ENCODE results near the gene DUT.

DNA sequence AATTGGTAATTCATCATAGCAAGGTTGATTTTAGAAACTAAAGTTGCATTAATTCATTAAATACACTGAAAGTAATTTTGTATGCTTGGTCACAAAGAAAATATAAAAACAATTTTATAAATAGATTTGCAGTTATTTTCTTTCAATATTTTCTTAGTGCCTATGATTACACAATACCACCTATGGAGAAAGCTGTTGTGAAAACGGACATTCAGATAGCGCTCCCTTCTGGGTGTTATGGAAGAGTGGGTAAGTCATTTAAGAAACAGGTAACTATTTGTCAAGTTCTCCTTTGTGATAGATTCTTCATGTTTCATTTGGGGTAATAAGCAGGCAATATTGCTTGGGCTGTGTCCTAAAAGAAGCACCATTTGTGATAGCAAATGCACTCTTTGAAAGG lies 3.0 kb downstream of the DUT start:
- no peak for TF ChIP-seq EP300 (IDR thresholded peaks at IDR 0.05; ENCODE audit: borderline replicate concordance)
- no peak for TF ChIP-seq TCF12 (IDR thresholded peaks at IDR 0.05; ENCODE audit: low read depth)
- no peak for TF ChIP-seq TAF1 (IDR thresholded peaks at IDR 0.05; ENCODE audit: low read depth)
- TF ChIP-seq, protein P1, sequence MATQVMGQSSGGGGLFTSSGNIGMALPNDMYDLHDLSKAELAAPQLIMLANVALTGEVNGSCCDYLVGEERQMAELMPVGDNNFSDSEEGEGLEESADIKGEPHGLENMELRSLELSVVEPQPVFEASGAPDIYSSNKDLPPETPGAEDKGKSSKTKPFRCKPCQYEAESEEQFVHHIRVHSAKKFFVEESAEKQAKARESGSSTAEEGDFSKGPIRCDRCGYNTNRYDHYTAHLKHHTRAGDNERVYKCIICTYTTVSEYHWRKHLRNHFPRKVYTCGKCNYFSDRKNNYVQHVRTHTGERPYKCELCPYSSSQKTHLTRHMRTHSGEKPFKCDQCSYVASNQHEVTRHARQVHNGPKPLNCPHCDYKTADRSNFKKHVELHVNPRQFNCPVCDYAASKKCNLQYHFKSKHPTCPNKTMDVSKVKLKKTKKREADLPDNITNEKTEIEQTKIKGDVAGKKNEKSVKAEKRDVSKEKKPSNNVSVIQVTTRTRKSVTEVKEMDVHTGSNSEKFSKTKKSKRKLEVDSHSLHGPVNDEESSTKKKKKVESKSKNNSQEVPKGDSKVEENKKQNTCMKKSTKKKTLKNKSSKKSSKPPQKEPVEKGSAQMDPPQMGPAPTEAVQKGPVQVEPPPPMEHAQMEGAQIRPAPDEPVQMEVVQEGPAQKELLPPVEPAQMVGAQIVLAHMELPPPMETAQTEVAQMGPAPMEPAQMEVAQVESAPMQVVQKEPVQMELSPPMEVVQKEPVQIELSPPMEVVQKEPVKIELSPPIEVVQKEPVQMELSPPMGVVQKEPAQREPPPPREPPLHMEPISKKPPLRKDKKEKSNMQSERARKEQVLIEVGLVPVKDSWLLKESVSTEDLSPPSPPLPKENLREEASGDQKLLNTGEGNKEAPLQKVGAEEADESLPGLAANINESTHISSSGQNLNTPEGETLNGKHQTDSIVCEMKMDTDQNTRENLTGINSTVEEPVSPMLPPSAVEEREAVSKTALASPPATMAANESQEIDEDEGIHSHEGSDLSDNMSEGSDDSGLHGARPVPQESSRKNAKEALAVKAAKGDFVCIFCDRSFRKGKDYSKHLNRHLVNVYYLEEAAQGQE (IDR thresholded peaks at IDR 0.05; ENCODE audit: low read depth) = no peak
- no peak for TF ChIP-seq RAD21 (IDR thresholded peaks at IDR 0.05; ENCODE audit: low read depth)
- no peak for TF ChIP-seq NFIC (IDR thresholded peaks at IDR 0.05)
- no peak for TF ChIP-seq MAX (IDR thresholded peaks at IDR 0.05)
- no peak for TF ChIP-seq TEAD4 (IDR thresholded peaks at IDR 0.05)
- no peak for TF ChIP-seq FOXM1 (IDR thresholded peaks at IDR 0.05; ENCODE audit: borderline replicate concordance, low read depth)
- TF ChIP-seq CEBPB (IDR thresholded peaks at IDR 0.05) = peak; percentile 72
- no peak for TF ChIP-seq EGR1 (IDR thresholded peaks at IDR 0.05)
- no peak for TF ChIP-seq ZBTB7A (IDR thresholded peaks at IDR 0.05; ENCODE audit: low read depth)
- TF ChIP-seq, protein P2, sequence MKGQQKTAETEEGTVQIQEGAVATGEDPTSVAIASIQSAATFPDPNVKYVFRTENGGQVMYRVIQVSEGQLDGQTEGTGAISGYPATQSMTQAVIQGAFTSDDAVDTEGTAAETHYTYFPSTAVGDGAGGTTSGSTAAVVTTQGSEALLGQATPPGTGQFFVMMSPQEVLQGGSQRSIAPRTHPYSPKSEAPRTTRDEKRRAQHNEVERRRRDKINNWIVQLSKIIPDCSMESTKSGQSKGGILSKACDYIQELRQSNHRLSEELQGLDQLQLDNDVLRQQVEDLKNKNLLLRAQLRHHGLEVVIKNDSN (IDR thresholded peaks at IDR 0.05) = no peak
